Endodermal cell (in vitro differentiated cells): Measurements from ENCODE around the gene COL4A4. TPM values are rescaled to one million over a fixed set of nuclear protein-coding genes. Genes with fewer than 3 reads are reported as not detected.

Source experiments
- DNase-seq: peaks from one replicate; pipeline ENCODE4 v3.0.0-alpha.2; 2017
- H3K27ac ChIP-seq: 2 replicates; pipeline ENCODE4 v1.5.1; 2013; ENCODE audit warnings: mild to moderate bottlenecking, low read depth, low read length, moderate library complexity
- H3K27me3 ChIP-seq: 2 replicates; pipeline ENCODE4 v1.6.1; 2013; ENCODE audit warnings: mild to moderate bottlenecking, low read length, moderate library complexity; ENCODE audit not compliant: insufficient read depth, control insufficient read depth, poor library complexity, severe bottlenecking
- H3K36me3 ChIP-seq: 2 replicates; pipeline ENCODE4 v1.7.0; 2013; ENCODE audit warnings: mild to moderate bottlenecking, low read length, moderate library complexity; ENCODE audit not compliant: control insufficient read depth, insufficient read depth
- H3K4me1 ChIP-seq: one replicate; pipeline ENCODE4 v1.7.0; 2013; ENCODE audit warnings: low read length; ENCODE audit not compliant: control insufficient read depth, insufficient read depth
- H3K4me3 ChIP-seq: 2 replicates; pipeline ENCODE4 v1.5.1; 2013; ENCODE audit warnings: mild to moderate bottlenecking, low read length, moderate library complexity
- H3K9ac ChIP-seq: 2 replicates; pipeline ENCODE4 v1.6.1; 2013; ENCODE audit warnings: mild to moderate bottlenecking, low read length, moderate library complexity; ENCODE audit not compliant: poor library complexity, severe bottlenecking; ENCODE audit errors: extremely low read depth
- H3K9me3 ChIP-seq: 2 replicates; pipeline ENCODE4 v1.6.1; 2013; ENCODE audit warnings: mild to moderate bottlenecking, low read length, moderate library complexity; ENCODE audit not compliant: control insufficient read depth
- H3K27ac Mint-ChIP-seq: 2 replicates; pipeline ENCODE4 v1.8.0; 2020; ENCODE audit warnings: mixed read lengths
- H3K27me3 Mint-ChIP-seq: 2 replicates; pipeline ENCODE4 v1.8.0; 2021; ENCODE audit warnings: mild to moderate bottlenecking, mixed read lengths; ENCODE audit not compliant: insufficient read depth
- H3K36me3 Mint-ChIP-seq: 2 replicates; pipeline ENCODE4 v1.8.0; 2020; ENCODE audit warnings: low read depth, mixed read lengths
- H3K4me1 Mint-ChIP-seq: 2 replicates; pipeline ENCODE4 v1.8.0; 2020; ENCODE audit warnings: mixed read lengths
- H3K4me3 Mint-ChIP-seq: 2 replicates; pipeline ENCODE4 v1.8.0; 2020; ENCODE audit warnings: mild to moderate bottlenecking, moderate library complexity, mixed read lengths
- H3K9me3 Mint-ChIP-seq: 2 replicates; pipeline ENCODE4 v1.8.0; 2020; ENCODE audit warnings: mild to moderate bottlenecking, mixed read lengths
- WGBS, 2 experiments: methylation state at CpG; one replicate each; pipeline versions ENCODE4 v1.1.5 to v1.1.7; 2013; ENCODE audit warnings: missing lambda C conversion rate in 2 of 2, mixed read lengths in 1 of 2; ENCODE audit not compliant: insufficient coverage in 1 of 2, insufficient read length in 1 of 2; 5-methylcytosine and 5-hydroxymethylcytosine counted together
- total RNA-seq, 2 donors: library from RNA; stranded (reverse); fragmentation: NEBNext Ultra II Directional in 1 of 2; extraction: Animal tissue kit (Norgen Biotek cat#: 25700) in 1 of 2; gene quantifications; 2 replicates in 1 of 2; 3 replicates in 1 of 2; pipeline ENCODE4 v1.2.1, GENCODE V29; 2021
- TF ChIP-seq, protein P1 (sequence below): fragments of 200-600 bp; sonication (generic); conservative IDR thresholded peaks from 2 replicates; pipeline ENCODE4 v1.5.0; 2021; ENCODE audit warnings: antibody characterized with exemption, mild to moderate bottlenecking

The COL4A4 gene
- total RNA-seq, 2 donors from 2014 or later = 2.2 to 2.9 TPM

DNA sequence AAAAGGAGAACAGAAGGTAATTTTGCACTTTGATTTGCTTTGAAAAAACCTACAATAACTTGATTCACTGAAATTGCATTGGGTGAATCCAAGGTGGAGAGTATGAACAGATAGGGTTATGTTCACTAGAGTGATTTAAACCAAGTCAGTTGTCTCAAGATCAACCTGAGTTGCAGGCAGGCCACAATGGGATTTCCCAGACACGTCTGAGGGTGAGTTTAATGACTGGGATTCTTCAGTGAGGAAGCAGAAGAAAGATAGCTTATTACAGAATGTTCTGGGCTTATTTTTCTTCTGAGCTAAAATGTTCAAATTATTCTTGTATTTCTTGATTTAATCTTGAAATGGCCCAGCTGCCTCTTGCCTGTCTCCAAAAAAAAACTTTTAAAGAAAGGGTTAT, 20.1 kb downstream of the COL4A4 start:
- Mint-ChIP-seq H3K27ac (no peak overlapping the region), H3K4me3 (no peak overlapping the region), H3K4me1 (no peaks in the 10 kb centered on the region), H3K36me3 (peaks cover 5% of the 10 kb centered on the region), H3K9me3 (peaks cover 6% of the 10 kb centered on the region), H3K27me3 (no peaks in the 10 kb centered on the region)
- no peak overlapping the region for H3K27ac ChIP-seq
- no peaks in the 10 kb centered on the region for H3K36me3 ChIP-seq
- no peak for DNase-seq
- 82 to 90% methylated on average over 1 of the region's 1 CpG for WGBS, 2 experiments
- peaks cover 7% of the 10 kb centered on the region for H3K9me3 ChIP-seq
- no peaks in the 10 kb centered on the region for H3K27me3 ChIP-seq
- H3K9ac ChIP-seq = no peak overlapping the region
- H3K4me1 ChIP-seq = no peaks in the 10 kb centered on the region
- no peak overlapping the region for H3K4me3 ChIP-seq
- TF ChIP-seq, protein P1, sequence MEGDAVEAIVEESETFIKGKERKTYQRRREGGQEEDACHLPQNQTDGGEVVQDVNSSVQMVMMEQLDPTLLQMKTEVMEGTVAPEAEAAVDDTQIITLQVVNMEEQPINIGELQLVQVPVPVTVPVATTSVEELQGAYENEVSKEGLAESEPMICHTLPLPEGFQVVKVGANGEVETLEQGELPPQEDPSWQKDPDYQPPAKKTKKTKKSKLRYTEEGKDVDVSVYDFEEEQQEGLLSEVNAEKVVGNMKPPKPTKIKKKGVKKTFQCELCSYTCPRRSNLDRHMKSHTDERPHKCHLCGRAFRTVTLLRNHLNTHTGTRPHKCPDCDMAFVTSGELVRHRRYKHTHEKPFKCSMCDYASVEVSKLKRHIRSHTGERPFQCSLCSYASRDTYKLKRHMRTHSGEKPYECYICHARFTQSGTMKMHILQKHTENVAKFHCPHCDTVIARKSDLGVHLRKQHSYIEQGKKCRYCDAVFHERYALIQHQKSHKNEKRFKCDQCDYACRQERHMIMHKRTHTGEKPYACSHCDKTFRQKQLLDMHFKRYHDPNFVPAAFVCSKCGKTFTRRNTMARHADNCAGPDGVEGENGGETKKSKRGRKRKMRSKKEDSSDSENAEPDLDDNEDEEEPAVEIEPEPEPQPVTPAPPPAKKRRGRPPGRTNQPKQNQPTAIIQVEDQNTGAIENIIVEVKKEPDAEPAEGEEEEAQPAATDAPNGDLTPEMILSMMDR = no peak

DNA sequence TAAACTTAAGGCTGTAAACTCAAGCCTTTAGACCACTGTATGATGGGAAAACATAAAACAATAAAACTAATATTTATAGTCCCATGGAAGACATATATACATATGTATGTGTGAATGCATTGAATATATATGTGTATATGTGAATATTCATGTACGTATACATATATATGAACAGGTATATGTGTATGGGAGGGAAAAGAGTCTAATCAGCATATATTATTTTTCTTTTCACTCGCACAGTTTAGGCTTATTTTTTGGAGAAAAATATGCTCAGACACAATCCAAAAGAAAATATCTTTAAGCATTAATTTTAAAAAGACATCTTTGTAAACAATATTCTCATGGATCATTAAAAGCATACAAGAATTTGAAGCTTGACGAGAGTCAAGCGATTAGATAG, 22.7 kb downstream of the COL4A4 start:
- H3K4me3 Mint-ChIP-seq = no peak overlapping the region
- H3K27ac Mint-ChIP-seq = no peak overlapping the region
- H3K9me3 ChIP-seq = no peaks in the 10 kb centered on the region
- WGBS, 2 experiments = 97 to 100% methylated on average over 2 to 4 of the region's 4 CpGs
- H3K9ac ChIP-seq = no peak overlapping the region
- no peak overlapping the region for H3K4me3 ChIP-seq
- DNase-seq = no peak
- TF ChIP-seq, protein P1 = no peak
- H3K9me3 Mint-ChIP-seq = no peaks in the 10 kb centered on the region
- H3K27me3 ChIP-seq = no peaks in the 10 kb centered on the region
- no peaks in the 10 kb centered on the region for H3K27me3 Mint-ChIP-seq
- no peaks in the 10 kb centered on the region for H3K4me1 Mint-ChIP-seq
- no peaks in the 10 kb centered on the region for H3K4me1 ChIP-seq
- peaks cover 2% of the 10 kb centered on the region for H3K36me3 Mint-ChIP-seq
- H3K36me3 ChIP-seq = no peaks in the 10 kb centered on the region
- no peak overlapping the region for H3K27ac ChIP-seq

DNA sequence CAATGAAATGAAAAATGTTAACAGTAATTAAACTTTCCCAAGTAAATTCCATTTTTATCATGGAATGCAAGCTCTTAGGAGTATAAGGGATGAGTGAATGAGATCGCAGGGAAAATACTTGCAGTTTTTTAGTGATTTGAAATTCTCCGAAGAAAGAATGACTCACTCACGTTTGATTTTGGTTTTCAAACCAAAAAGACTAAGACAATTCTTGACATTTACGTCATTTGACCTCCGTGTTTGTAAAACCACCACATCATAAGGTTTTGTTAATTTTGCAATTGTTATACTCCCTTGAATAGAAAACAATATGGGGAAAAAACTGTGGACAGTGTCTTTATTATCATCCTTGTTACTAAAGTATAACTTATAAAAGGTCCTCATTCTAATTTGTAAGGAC, 29.4 kb downstream of the COL4A4 start:
- no peak overlapping the region for H3K27ac Mint-ChIP-seq
- Histone ChIP-seq H3K4me1 (peaks cover 3% of the 10 kb centered on the region), H3K27ac (no peak overlapping the region), H3K9me3 (no peaks in the 10 kb centered on the region), H3K4me3 (no peak overlapping the region), H3K9ac (no peak overlapping the region), H3K27me3 (no peaks in the 10 kb centered on the region), H3K36me3 (no peaks in the 10 kb centered on the region)
- H3K9me3 Mint-ChIP-seq = no peaks in the 10 kb centered on the region
- H3K27me3 Mint-ChIP-seq = no peaks in the 10 kb centered on the region
- no peak for DNase-seq
- H3K4me1 Mint-ChIP-seq = peaks cover 8% of the 10 kb centered on the region
- 97 to 98% methylated on average over 5 of the region's 5 CpGs for WGBS, 2 experiments
- no peaks in the 10 kb centered on the region for H3K36me3 Mint-ChIP-seq
- no peak overlapping the region for H3K4me3 Mint-ChIP-seq
- TF ChIP-seq, protein P1 = no peak
